CD8-positive, alpha-beta memory T cell (primary cell): ENCODE data around the gene MED13L. TPM values are rescaled to one million over a fixed set of nuclear protein-coding genes. Genes with fewer than 3 reads are reported as not detected.

ENCODE experiments used
- CTCF ChIA-PET: fragments of 350-600 bp; sonication (Branson Sonifier 250); formaldehyde crosslinking; loops from one replicate; lab custom pipeline; 2021; ENCODE audit warnings: antibody characterized with exemption; lab: Charles Lee
- POLR2A ChIA-PET: fragments of 350-600 bp; sonication (Branson Sonifier 250); formaldehyde crosslinking; loops from one replicate; lab custom pipeline; 2021; ENCODE audit warnings: antibody characterized with exemption; lab: Charles Lee
- DNase-seq, 5 donors: peaks; one replicate each; pipeline versions ENCODE4 v3.0.0 to v3.0.0-alpha.2; 2020 to 2022; ENCODE audit warnings: mixed read lengths in 1 of 5
- H3K27ac ChIP-seq: one replicate; pipeline ENCODE4 v1.7.0; 2013; ENCODE audit warnings: low read depth, mild to moderate bottlenecking, low read length, moderate library complexity
- H3K27me3 ChIP-seq: 2 replicates; pipeline ENCODE4 v1.7.0; 2013; ENCODE audit warnings: low read length, mild to moderate bottlenecking; ENCODE audit not compliant: insufficient read depth, poor library complexity, severe bottlenecking
- H3K36me3 ChIP-seq: 2 replicates; pipeline ENCODE4 v1.7.0; 2013; ENCODE audit warnings: mild to moderate bottlenecking, low read length, moderate library complexity; ENCODE audit not compliant: insufficient read depth
- H3K4me1 ChIP-seq: 2 replicates; pipeline ENCODE4 v1.7.0; 2013; ENCODE audit warnings: mild to moderate bottlenecking, low read length, moderate library complexity; ENCODE audit not compliant: insufficient read depth
- H3K4me3 ChIP-seq: 2 replicates; pipeline ENCODE4 v1.7.0; 2013; ENCODE audit warnings: mild to moderate bottlenecking, low read length
- H3K9me3 ChIP-seq: 2 replicates; pipeline ENCODE4 v1.7.0; 2013; ENCODE audit warnings: mild to moderate bottlenecking, low read length
- H3K27ac Mint-ChIP-seq, 8 donors: one replicate each; pipeline ENCODE4 v1.8.0; 2020 to 2021; ENCODE audit warnings: mixed read lengths in 8 of 8, mild to moderate bottlenecking in 6 of 8, inconsistent platforms in 3 of 8, moderate library complexity in 3 of 8
- H3K27me3 Mint-ChIP-seq, 2 donors: one replicate each; pipeline ENCODE4 v1.8.0; 2020 to 2021; ENCODE audit warnings: mixed read lengths in 2 of 2, mild to moderate bottlenecking in 1 of 2, moderate library complexity in 1 of 2
- H3K36me3 Mint-ChIP-seq, 3 donors: one replicate each; pipeline ENCODE4 v1.8.0; 2020 to 2021; ENCODE audit warnings: mixed read lengths in 3 of 3, inconsistent platforms in 1 of 3, mild to moderate bottlenecking in 1 of 3
- H3K4me1 Mint-ChIP-seq, 3 donors: one replicate each; pipeline ENCODE4 v1.8.0; 2020 to 2021; ENCODE audit warnings: mixed read lengths in 3 of 3, inconsistent platforms in 1 of 3, mild to moderate bottlenecking in 1 of 3
- H3K4me3 Mint-ChIP-seq, 7 donors: one replicate each; pipeline ENCODE4 v1.8.0; 2020 to 2021; ENCODE audit warnings: mixed read lengths in 7 of 7, mild to moderate bottlenecking in 6 of 7, moderate library complexity in 4 of 7, inconsistent platforms in 2 of 7
- H3K9me3 Mint-ChIP-seq, 5 donors: one replicate each; pipeline ENCODE4 v1.8.0; 2020 to 2022; ENCODE audit warnings: mixed read lengths in 5 of 5, mild to moderate bottlenecking in 3 of 5, moderate library complexity in 2 of 5, inconsistent platforms in 1 of 5
- polyA plus RNA-seq: library from polyadenylated mRNA; unstranded; fragments of 300-500 nt; fragmentation: Illumina TruSeq; gene quantifications from one replicate; pipeline ENCODE4 v1.2.3, GENCODE V29; 2021
- total RNA-seq, 2 experiments: library from RNA; stranded (reverse); gene quantifications; one replicate each; pipeline ENCODE4 v1.2.3, GENCODE V29; 2021

Gene MED13L
- total and polyA plus RNA-seq, 3 experiments from 2014 or later, result 6.6 to 53.4 (median 49.7) TPM

- Mint-ChIP-seq H3K27me3 (no peaks in the 10 kb centered on the region), H3K4me1 (peaks cover 54 to 95% (median 74%) of the 10 kb centered on the region in 3 donors), H3K4me3 (no peak overlapping the region), H3K36me3 (no peaks in the 10 kb centered on the region), H3K27ac (peak overlapping the region in 4 of 8 donors; percentile 0 to 55 (median 6)), H3K9me3 (no peaks in the 10 kb centered on the region)
- H3K36me3 ChIP-seq, result no peaks in the 10 kb centered on the region
- POLR2A ChIA-PET, result no interaction called here
- H3K4me1 ChIP-seq, result peaks cover 19% of the 10 kb centered on the region
- H3K27me3 ChIP-seq, result no peaks in the 10 kb centered on the region
- no peak overlapping the region for H3K4me3 ChIP-seq
- CTCF ChIA-PET, result interaction anchor here (2.1 kb wide), 1 partner anchor 12 kb away, joined by 4 read pairs; no protein-coding TSS in a partner anchor
- no peaks in the 10 kb centered on the region for H3K9me3 ChIP-seq
- H3K27ac ChIP-seq, result no peak overlapping the region
- DNase-seq, result no peak
Observed at GRCh38 chr12:116182359-116183063, 95.0 kb downstream of the MED13L start.

GRCh38 chr12:116180448-116180847 lies 97.0 kb downstream of the MED13L start:
- Mint-ChIP-seq H3K4me1 (peaks cover 51 to 95% (median 74%) of the 10 kb centered on the region in 3 donors), H3K4me3 (no peak overlapping the region), H3K9me3 (no peaks in the 10 kb centered on the region), H3K36me3 (no peaks in the 10 kb centered on the region), H3K27ac (no peak overlapping the region), H3K27me3 (no peaks in the 10 kb centered on the region)
- H3K4me3 ChIP-seq, result no peak overlapping the region
- no peaks in the 10 kb centered on the region for H3K27me3 ChIP-seq
- H3K9me3 ChIP-seq, result no peaks in the 10 kb centered on the region
- ChIA-PET POLR2A (no interaction called here), CTCF (no interaction called here)
- peaks cover 21% of the 10 kb centered on the region for H3K4me1 ChIP-seq
- H3K27ac ChIP-seq, result no peak overlapping the region
- DNase-seq, result no peak
- H3K36me3 ChIP-seq, result no peaks in the 10 kb centered on the region

DNA sequence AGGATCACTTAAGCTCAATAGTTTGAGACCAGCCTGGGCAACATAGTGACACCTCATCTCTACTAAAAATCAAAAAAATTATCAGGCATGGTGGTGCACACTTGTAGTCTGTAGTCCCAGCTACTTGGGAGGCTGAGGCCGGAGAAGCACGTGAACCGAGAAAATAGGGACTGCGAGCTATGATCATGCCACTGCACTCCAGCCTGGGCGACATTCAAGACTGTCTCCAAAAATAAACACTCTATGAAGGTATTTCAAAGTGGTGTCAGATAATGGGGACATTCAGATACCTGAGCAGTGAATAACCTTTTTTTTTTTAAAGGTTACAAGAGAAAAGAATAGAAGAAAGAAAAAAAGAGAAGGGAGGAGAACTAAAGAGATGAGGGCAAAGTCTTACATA lies 98.1 kb downstream of the MED13L start:
- Mint-ChIP-seq H3K4me3 (no peak overlapping the region), H3K9me3 (no peaks in the 10 kb centered on the region)
- POLR2A ChIA-PET, result no interaction called here

GRCh38 chr12:116177017-116177416 lies 100.5 kb downstream of the MED13L start:
- Mint-ChIP-seq H3K27me3 (no peaks in the 10 kb centered on the region), H3K9me3 (no peaks in the 10 kb centered on the region), H3K4me1 (peaks cover 61 to 96% (median 79%) of the 10 kb centered on the region in 3 donors), H3K27ac (peak overlapping the region in 3 of 8 donors; percentile 8 to 42 (median 14)), H3K4me3 (no peak overlapping the region), H3K36me3 (no peaks in the 10 kb centered on the region)
- no peaks in the 10 kb centered on the region for H3K36me3 ChIP-seq
- no peak overlapping the region for H3K27ac ChIP-seq
- no peak for DNase-seq
- H3K4me1 ChIP-seq, result peaks cover 20% of the 10 kb centered on the region
- H3K9me3 ChIP-seq, result no peaks in the 10 kb centered on the region
- ChIA-PET CTCF (no interaction called here), POLR2A (no interaction called here)
- H3K4me3 ChIP-seq, result no peak overlapping the region
- no peaks in the 10 kb centered on the region for H3K27me3 ChIP-seq

More for the DNA sequence above, 98.1 kb downstream of the MED13L start:
- no peak overlapping the region for H3K4me3 ChIP-seq
- H3K27me3 ChIP-seq, result no peaks in the 10 kb centered on the region
- no peaks in the 10 kb centered on the region for H3K36me3 Mint-ChIP-seq
- H3K9me3 ChIP-seq, result no peaks in the 10 kb centered on the region
- peaks cover 53 to 95% (median 75%) of the 10 kb centered on the region in 3 donors for H3K4me1 Mint-ChIP-seq
- no peak overlapping the region for H3K27ac Mint-ChIP-seq
- CTCF ChIA-PET, result no interaction called here
- H3K27ac ChIP-seq, result no peak overlapping the region
- no peak for DNase-seq
- H3K4me1 ChIP-seq, result peaks cover 17% of the 10 kb centered on the region
- no peaks in the 10 kb centered on the region for H3K36me3 ChIP-seq
- H3K27me3 Mint-ChIP-seq, result no peaks in the 10 kb centered on the region

DNA sequence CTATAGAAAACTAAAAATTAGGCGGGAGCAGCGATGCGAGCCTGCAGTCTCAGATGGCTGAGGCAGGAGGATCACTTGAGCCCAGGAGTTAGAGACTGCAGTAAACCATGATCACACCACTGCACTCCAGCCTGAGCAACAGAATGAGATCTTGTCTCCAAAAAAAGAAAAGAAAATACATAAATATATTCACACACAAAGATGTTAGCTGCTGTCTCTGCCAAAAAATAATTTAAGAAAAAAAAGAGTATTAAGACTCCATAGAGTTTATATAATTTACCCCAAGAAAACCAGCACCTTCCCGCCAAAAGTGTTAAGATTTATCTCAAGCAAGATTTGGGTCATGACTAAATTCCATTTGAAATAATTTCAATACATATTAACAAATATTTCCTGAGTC lies 102.6 kb downstream of the MED13L start:
- ChIA-PET CTCF (no interaction called here), POLR2A (no interaction called here)
- H3K27ac Mint-ChIP-seq, result peak overlapping the region in 1 of 8 donors; percentile 36

DNA sequence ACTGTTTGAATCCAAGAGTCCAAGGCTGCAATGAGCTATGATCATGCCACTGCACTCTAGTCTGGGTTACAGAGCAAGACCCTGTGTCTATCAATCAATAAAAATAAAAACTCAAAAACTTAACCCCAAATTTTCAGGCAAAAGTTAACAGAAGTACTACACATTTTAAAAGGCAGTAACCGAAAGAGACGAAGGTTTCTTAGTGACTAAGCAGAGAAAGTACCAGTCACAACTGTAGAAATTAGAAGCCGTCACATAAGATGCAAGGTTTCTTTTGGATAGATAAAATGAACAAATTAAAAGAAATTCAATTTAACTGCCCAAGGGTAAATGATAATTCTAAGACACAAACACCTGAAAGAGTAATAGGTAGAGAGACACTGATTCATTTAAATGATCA lies 103.5 kb downstream of the MED13L start:
- CTCF ChIA-PET, result interaction anchor here (0.8 kb wide), 1 partner anchor 118 kb away, joined by 3 read pairs; no protein-coding TSS in a partner anchor
- peaks cover 61 to 91% (median 79%) of the 10 kb centered on the region in 3 donors for H3K4me1 Mint-ChIP-seq
- peaks cover 28% of the 10 kb centered on the region for H3K4me1 ChIP-seq
- peak overlapping the region in 1 of 7 donors; percentile 16 for H3K4me3 Mint-ChIP-seq
- no peak overlapping the region for H3K4me3 ChIP-seq
- H3K9me3 ChIP-seq, result no peaks in the 10 kb centered on the region
- no peak for DNase-seq
- H3K27ac ChIP-seq, result no peak overlapping the region
- no peaks in the 10 kb centered on the region for H3K36me3 Mint-ChIP-seq
- H3K27ac Mint-ChIP-seq, result peak overlapping the region in 2 of 8 donors; percentile 4 to 45
- H3K36me3 ChIP-seq, result no peaks in the 10 kb centered on the region
- no peaks in the 10 kb centered on the region for H3K27me3 ChIP-seq
- H3K27me3 Mint-ChIP-seq, result no peaks in the 10 kb centered on the region
- POLR2A ChIA-PET, result no interaction called here
- H3K9me3 Mint-ChIP-seq, result no peaks in the 10 kb centered on the region

More for the DNA sequence above, 102.6 kb downstream of the MED13L start:
- Mint-ChIP-seq H3K4me3 (no peak overlapping the region), H3K9me3 (no peaks in the 10 kb centered on the region), H3K4me1 (peaks cover 60 to 91% (median 73%) of the 10 kb centered on the region in 3 donors), H3K27me3 (no peaks in the 10 kb centered on the region), H3K36me3 (no peaks in the 10 kb centered on the region)
- Histone ChIP-seq H3K9me3 (no peaks in the 10 kb centered on the region), H3K27me3 (no peaks in the 10 kb centered on the region), H3K4me3 (no peak overlapping the region), H3K36me3 (no peaks in the 10 kb centered on the region), H3K4me1 (peaks cover 27% of the 10 kb centered on the region), H3K27ac (no peak overlapping the region)
- no peak for DNase-seq

- peak overlapping the region; percentile 10 for H3K27ac ChIP-seq
- POLR2A ChIA-PET, result no interaction called here
Observed at GRCh38 chr12:116172224-116172849, 105.2 kb downstream of the MED13L start.

DNA sequence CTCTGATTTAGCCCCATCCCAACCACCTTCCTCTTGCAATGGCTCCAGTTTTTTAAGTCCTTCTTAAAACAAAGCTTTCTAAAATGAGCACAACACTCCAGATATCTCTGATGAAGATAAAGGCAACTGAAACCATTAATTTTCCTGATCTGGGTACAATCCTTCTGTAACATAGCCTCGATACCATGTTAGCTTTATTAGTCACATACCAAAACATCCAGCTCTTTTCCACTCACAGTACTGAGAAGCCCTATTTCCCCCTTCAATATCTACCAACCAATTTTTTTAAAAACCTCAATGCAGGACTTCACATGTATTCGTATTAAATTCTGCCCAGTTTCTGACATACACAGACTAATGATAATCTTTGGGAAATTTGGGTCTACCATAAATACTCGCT lies 105.9 kb downstream of the MED13L start:
- peaks cover 31% of the 10 kb centered on the region for H3K4me1 ChIP-seq
- no peaks in the 10 kb centered on the region for H3K9me3 ChIP-seq
- Mint-ChIP-seq H3K9me3 (no peaks in the 10 kb centered on the region), H3K4me1 (peaks cover 57 to 81% (median 75%) of the 10 kb centered on the region in 3 donors), H3K27me3 (no peaks in the 10 kb centered on the region), H3K27ac (peak overlapping the region in 2 of 8 donors; percentile 5 to 44), H3K36me3 (no peaks in the 10 kb centered on the region), H3K4me3 (peak overlapping the region in 5 of 7 donors; percentile 66 to 83 (median 74))
- H3K36me3 ChIP-seq, result no peaks in the 10 kb centered on the region
- DNase-seq, result no peak
- ChIA-PET CTCF (no interaction called here), POLR2A (no interaction called here)
- H3K4me3 ChIP-seq, result peak overlapping the region; percentile 32
- peak overlapping the region; percentile 10 for H3K27ac ChIP-seq
- H3K27me3 ChIP-seq, result no peaks in the 10 kb centered on the region

More at GRCh38 chr12:116172224-116172849, 105.2 kb downstream of the MED13L start:
- H3K36me3 Mint-ChIP-seq, result no peaks in the 10 kb centered on the region
- peak overlapping the region; percentile 51 to 83 (median 68) for H3K4me3 Mint-ChIP-seq
- DNase-seq, result no peak
- H3K27me3 ChIP-seq, result no peaks in the 10 kb centered on the region
- H3K4me1 ChIP-seq, result peaks cover 30% of the 10 kb centered on the region
- CTCF ChIA-PET, result no interaction called here
- H3K27ac Mint-ChIP-seq, result peak overlapping the region; percentile 5 to 76 (median 29)
- peak overlapping the region; percentile 32 for H3K4me3 ChIP-seq
- H3K36me3 ChIP-seq, result no peaks in the 10 kb centered on the region
- H3K4me1 Mint-ChIP-seq, result peaks cover 60 to 87% (median 75%) of the 10 kb centered on the region in 3 donors
- H3K27me3 Mint-ChIP-seq, result no peaks in the 10 kb centered on the region
- no peaks in the 10 kb centered on the region for H3K9me3 Mint-ChIP-seq
- no peaks in the 10 kb centered on the region for H3K9me3 ChIP-seq
